MCF 10A (cell line): ENCODE measurements around the gene DIP2C. TPM values are rescaled to one million over a fixed set of nuclear protein-coding genes. Genes with fewer than 3 reads are reported as not detected.

Experiments
- BruUV-seq: library from RNA; stranded (reverse); fragments of 400-500 nt; replicated peaks from 2 replicates; lab custom pipeline; 2021; lab: Mats Ljungman, UMichigan
- CTCF ChIA-PET: fragments of 300-600 bp; sonication (Branson Sonifier 250); formaldehyde crosslinking; extraction: SDS; loops from one replicate; lab custom pipeline; 2021; ENCODE audit warnings: antibody characterized with exemption, inconsistent platforms; lab: Yijun Ruan, JAX
- POLR2A ChIA-PET: fragments of 300-600, 350-650 bp; sonication (Branson Sonifier 250); formaldehyde crosslinking; extraction: SDS; loops from one replicate; lab custom pipeline; 2020; ENCODE audit warnings: antibody characterized with exemption, inconsistent platforms; lab: Yijun Ruan, JAX
- DNase-seq: peaks from one replicate; pipeline ENCODE4 v3.0.0-alpha.2; 2018; ENCODE audit not compliant: unreplicated experiment
- H3K27ac Mint-ChIP-seq: one replicate; pipeline ENCODE4 v1.8.0; 2022; ENCODE audit warnings: mild to moderate bottlenecking, low read depth, mixed read lengths; ENCODE audit not compliant: unreplicated experiment
- H3K27me3 Mint-ChIP-seq: one replicate; pipeline ENCODE4 v1.8.0; 2022; ENCODE audit warnings: mixed read lengths; ENCODE audit not compliant: insufficient read depth, unreplicated experiment
- H3K36me3 Mint-ChIP-seq: one replicate; pipeline ENCODE4 v1.8.0; 2022; ENCODE audit warnings: mild to moderate bottlenecking, moderate library complexity, mixed read lengths; ENCODE audit not compliant: insufficient read depth, unreplicated experiment
- H3K4me1 Mint-ChIP-seq: one replicate; pipeline ENCODE4 v1.8.0; 2022; ENCODE audit warnings: mixed read lengths; ENCODE audit not compliant: insufficient read depth, unreplicated experiment
- H3K4me3 Mint-ChIP-seq: one replicate; pipeline ENCODE4 v1.8.0; 2022; ENCODE audit warnings: mild to moderate bottlenecking, moderate library complexity, mixed read lengths; ENCODE audit not compliant: unreplicated experiment
- H3K9me3 Mint-ChIP-seq: one replicate; pipeline ENCODE4 v1.8.0; 2022; ENCODE audit warnings: mixed read lengths; ENCODE audit not compliant: unreplicated experiment
- CTCF ChIP-seq: fragments of 200-600 bp; IDR thresholded peaks from one replicate; pipeline ENCODE4 v1.8.0; 2022; ENCODE audit warnings: antibody characterized with exemption, mild to moderate bottlenecking; ENCODE audit not compliant: unreplicated experiment
- intact Hi-C: fragments of 100-400 bp; cut with micrococcal nuclease; formaldehyde crosslinking; loops from 2 replicates; pipeline ENCODE4 v1.14.1; 2022
- total RNA-seq: library from RNA; stranded (reverse); gene quantifications from 2 replicates; pipeline ENCODE4 v1.2.3, GENCODE V29; 2022

Gene DIP2C
- total RNA-seq, 1 experiment from 2014 or later: 0.37 TPM

- intact Hi-C loops: no loop called here
- POLR2A ChIA-PET: no interaction called here
- no peak overlapping the region for H3K27ac Mint-ChIP-seq
These were observed 6.5 kb downstream of the DIP2C start for GRCh38 chr10:682931-683447.

GRCh38 chr10:681670-682318 lies 7.7 kb downstream of the DIP2C start:
- BruUV-seq: no TSS peak
- DNase-seq: no peak
- ChIA-PET POLR2A (no interaction called here), CTCF (no interaction called here)
- TF ChIP-seq CTCF: no peak
- Mint-ChIP-seq H3K4me1 (no peaks in the 10 kb centered on the region), H3K9me3 (no peaks in the 10 kb centered on the region), H3K27me3 (peaks cover 17% of the 10 kb centered on the region), H3K27ac (no peak overlapping the region), H3K4me3 (no peak overlapping the region), H3K36me3 (no peaks in the 10 kb centered on the region)
- intact Hi-C loops: no loop called here

More at GRCh38 chr10:682931-683447, 6.5 kb downstream of the DIP2C start:
- BruUV-seq: no TSS peak
- H3K9me3 Mint-ChIP-seq: no peaks in the 10 kb centered on the region
- no peak for TF ChIP-seq CTCF
- no peak for DNase-seq
- peaks cover 14% of the 10 kb centered on the region for H3K27me3 Mint-ChIP-seq
- H3K4me3 Mint-ChIP-seq: no peak overlapping the region
- H3K4me1 Mint-ChIP-seq: no peaks in the 10 kb centered on the region
- no peaks in the 10 kb centered on the region for H3K36me3 Mint-ChIP-seq
- CTCF ChIA-PET: no interaction called here

- no peak for TF ChIP-seq CTCF
- no peak overlapping the region for H3K4me3 Mint-ChIP-seq
- intact Hi-C loops: no loop called here
- peaks cover 28% of the 10 kb centered on the region for H3K27me3 Mint-ChIP-seq
- H3K27ac Mint-ChIP-seq: no peak overlapping the region
- CTCF ChIA-PET: no interaction called here
- H3K36me3 Mint-ChIP-seq: no peaks in the 10 kb centered on the region
- DNase-seq: no peak
- H3K9me3 Mint-ChIP-seq: no peaks in the 10 kb centered on the region
- POLR2A ChIA-PET: no interaction called here
- no TSS peak for BruUV-seq
- H3K4me1 Mint-ChIP-seq: no peaks in the 10 kb centered on the region
These were observed 8.7 kb downstream of the DIP2C start for GRCh38 chr10:680745-681144.

- intact Hi-C loops: no loop called here
- no peak for TF ChIP-seq CTCF
- POLR2A ChIA-PET: no interaction called here
- H3K9me3 Mint-ChIP-seq: no peaks in the 10 kb centered on the region
- no TSS peak for BruUV-seq
- H3K4me3 Mint-ChIP-seq: no peak overlapping the region
- H3K36me3 Mint-ChIP-seq: no peaks in the 10 kb centered on the region
- no peak for DNase-seq
- CTCF ChIA-PET: no interaction called here
- H3K27me3 Mint-ChIP-seq: peaks cover 34% of the 10 kb centered on the region
- no peak overlapping the region for H3K27ac Mint-ChIP-seq
- H3K4me1 Mint-ChIP-seq: no peaks in the 10 kb centered on the region
These were observed 9.3 kb downstream of the DIP2C start for GRCh38 chr10:680146-680545.
